GM23338 (cell line): Measurements from ENCODE around the gene CROCC2. TPM values are rescaled to one million over a fixed set of nuclear protein-coding genes. Genes with fewer than 3 reads are reported as not detected.

Experiments
- ATAC-seq: fragments of 200-7000 bp; cut with Tn5 transposase; 3 replicates; pipeline ENCODE4 v1.9.1; 2020
- DNase-seq: peaks from one replicate; pipeline ENCODE4 v3.0.0-alpha.2; 2015; ENCODE audit warnings: low spot score
- H2AFZ ChIP-seq: fragments of 200-600 bp; sonication (generic); 2 replicates; pipeline ENCODE4 v1.8.0; 2016; ENCODE audit warnings: antibody characterized with exemption, mild to moderate bottlenecking, moderate library complexity
- H3F3A ChIP-seq: fragments of 200-600 bp; sonication (generic); replicated peaks from 2 replicates; pipeline ENCODE4 v1.8.0; 2017; ENCODE audit warnings: antibody characterized with exemption, mixed run types, low read depth
- H3K27ac ChIP-seq: fragments of 200-600 bp; sonication (generic); 2 replicates; pipeline ENCODE4 v1.6.1; 2016; ENCODE audit warnings: low read depth
- H3K27me3 ChIP-seq: fragments of 200-600 bp; sonication (generic); 2 replicates; pipeline ENCODE4 v1.8.0; 2016; ENCODE audit warnings: mild to moderate bottlenecking, mixed run types, moderate library complexity; ENCODE audit not compliant: insufficient read depth
- H3K36me3 ChIP-seq: fragments of 200-600 bp; sonication (generic); 2 replicates; pipeline ENCODE4 v1.8.0; 2016; ENCODE audit warnings: mild to moderate bottlenecking; ENCODE audit not compliant: insufficient read depth
- H3K4me1 ChIP-seq: fragments of 200-600 bp; sonication (generic); 2 replicates; pipeline ENCODE4 v1.8.0; 2016; ENCODE audit warnings: mild to moderate bottlenecking, moderate library complexity; ENCODE audit not compliant: insufficient read depth
- H3K4me2 ChIP-seq: fragments of 200-600 bp; sonication (generic); 2 replicates; pipeline ENCODE4 v1.7.1; 2017; ENCODE audit warnings: mixed run types
- H3K4me3 ChIP-seq: fragments of 200-600 bp; sonication (generic); 2 replicates; pipeline ENCODE4 v1.6.1; 2016; ENCODE audit warnings: mixed run types
- H3K79me2 ChIP-seq: fragments of 200-600 bp; sonication (generic); replicated peaks from 2 replicates; pipeline ENCODE4 v1.8.0; 2017; ENCODE audit warnings: mild to moderate bottlenecking; ENCODE audit not compliant: insufficient read depth
- H3K9me2 ChIP-seq: fragments of 200-600 bp; sonication (generic); 2 replicates; pipeline ENCODE4 v1.8.0; 2017; ENCODE audit not compliant: insufficient read depth
- H4K20me1 ChIP-seq: fragments of 200-600 bp; sonication (generic); replicated peaks from 2 replicates; pipeline ENCODE4 v1.8.0; 2017; ENCODE audit warnings: mild to moderate bottlenecking; ENCODE audit not compliant: insufficient read depth
- H3K27ac Mint-ChIP-seq: 2 replicates; pipeline ENCODE4 v1.8.0; 2020; ENCODE audit warnings: inconsistent platforms, mild to moderate bottlenecking, moderate library complexity, mixed read lengths
- H3K27me3 Mint-ChIP-seq: 3 replicates; pipeline ENCODE4 v1.8.0; 2022; ENCODE audit warnings: low read depth, mild to moderate bottlenecking, moderate library complexity, mixed read lengths, inconsistent platforms; ENCODE audit not compliant: insufficient read depth, poor library complexity
- H3K36me3 Mint-ChIP-seq: 3 replicates; pipeline ENCODE4 v1.8.0; 2021; ENCODE audit warnings: low read depth, mild to moderate bottlenecking, inconsistent platforms, moderate library complexity, mixed read lengths
- H3K4me1 Mint-ChIP-seq: 3 replicates; pipeline ENCODE4 v1.8.0; 2020; ENCODE audit warnings: mild to moderate bottlenecking, inconsistent platforms, mixed read lengths
- H3K4me3 Mint-ChIP-seq: 3 replicates; pipeline ENCODE4 v1.8.0; 2021; ENCODE audit warnings: moderate library complexity, mild to moderate bottlenecking, inconsistent platforms, mixed read lengths
- H3K9me3 Mint-ChIP-seq: 3 replicates; pipeline ENCODE4 v1.8.0; 2020; ENCODE audit warnings: moderate library complexity, mild to moderate bottlenecking, inconsistent platforms, mixed read lengths
- CREB1 ChIP-seq: fragments of 250-450 bp; sonication (Bioruptor Pico); IDR thresholded peaks from 2 replicates; pipeline ENCODE4 v1.5.0; 2020; ENCODE audit warnings: low read depth, mild to moderate bottlenecking, moderate library complexity
- EZH2 ChIP-seq: fragments of 200-600 bp; sonication (generic); IDR thresholded peaks from one replicate; pipeline ENCODE4 v1.8.0; 2017; ENCODE audit warnings: antibody characterized with exemption, mild to moderate bottlenecking, low read depth; ENCODE audit not compliant: unreplicated experiment
- EZH2phosphoT487 ChIP-seq: fragments of 200-600 bp; sonication (generic); IDR thresholded peaks from one replicate; pipeline ENCODE4 v1.8.1; 2018; ENCODE audit warnings: antibody characterized with exemption; ENCODE audit not compliant: unreplicated experiment
- JUNB ChIP-seq: IDR thresholded peaks from one replicate; pipeline ENCODE4 v1.6.1; 2016; ENCODE audit warnings: antibody characterized with exemption; ENCODE audit not compliant: unreplicated experiment
- NANOG ChIP-seq: IDR thresholded peaks from 2 replicates; pipeline ENCODE4 v1.6.1; 2016; ENCODE audit warnings: antibody characterized with exemption, borderline replicate concordance
- POLR2AphosphoS5 ChIP-seq: IDR thresholded peaks from 2 replicates; pipeline ENCODE4 v1.6.1; 2016; ENCODE audit warnings: antibody characterized with exemption, low read depth
- STAT1 ChIP-seq: IDR thresholded peaks from one replicate; pipeline ENCODE4 v1.6.1; 2016; ENCODE audit warnings: antibody characterized with exemption; ENCODE audit not compliant: unreplicated experiment
- ZNF114 ChIP-seq: fragments of 250-450 bp; sonication (Bioruptor Pico); IDR thresholded peaks from 2 replicates; pipeline ENCODE4 v1.5.0; 2020; ENCODE audit warnings: mild to moderate bottlenecking, moderate library complexity
- ZNF331 ChIP-seq: fragments of 250-450 bp; sonication (Bioruptor Pico); IDR thresholded peaks from 2 replicates; pipeline ENCODE4 v1.5.0; 2020; ENCODE audit warnings: low read depth, mild to moderate bottlenecking, moderate library complexity
- ZNF462 ChIP-seq: fragments of 250-450 bp; sonication (Bioruptor Pico); IDR thresholded peaks from 2 replicates; pipeline ENCODE4 v1.5.0; 2020; ENCODE audit warnings: mild to moderate bottlenecking, moderate library complexity
- polyA plus RNA-seq: library from polyadenylated mRNA; unstranded; fragments of >200 nt; fragmentation: Nextera tagmentation; extraction: Ambion mirVana; gene quantifications from 2 replicates; pipeline ENCODE4 v1.2.1, GENCODE V29; 2016
- total RNA-seq: library from RNA; depleted of rRNA; stranded (reverse); fragments of >200 nt; shearing (Covaris generic); gene quantifications from 2 replicates; pipeline ENCODE4 v1.2.3, GENCODE V29; 2014
- TF ChIP-seq, protein P1 (sequence below): IDR thresholded peaks from one replicate; pipeline ENCODE4 v1.6.1; 2018; ENCODE audit warnings: antibody characterized with exemption; ENCODE audit not compliant: unreplicated experiment
- TF ChIP-seq, protein P2 (sequence below): IDR thresholded peaks from 2 replicates; pipeline ENCODE4 v1.6.1; 2016; ENCODE audit warnings: antibody characterized with exemption
- TF ChIP-seq, protein P3 (sequence below), 2 experiments: fragments of 200-600 bp in 1 of 2; sonication (generic) in 1 of 2; conservative IDR thresholded peaks; 2 replicates each; pipeline versions ENCODE4 v1.5.1 to v1.6.1; 2016 to 2017; ENCODE audit warnings: antibody characterized with exemption in 2 of 2, low read depth in 2 of 2, mild to moderate bottlenecking in 2 of 2, moderate library complexity in 1 of 2

CROCC2 gene
- total and polyA plus RNA-seq, 2 experiments from 2014 or later = not detected

- no peak for DNase-seq
- Histone ChIP-seq H3K36me3 (no peaks in the 10 kb centered on the region), H2AFZ (no peak overlapping the region), H3K4me3 (no peak overlapping the region), H4K20me1 (no peaks in the 10 kb centered on the region), H3F3A (no peaks in the 10 kb centered on the region), H3K9me2 (no peaks in the 10 kb centered on the region), H3K27ac (no peak overlapping the region), H3K4me2 (no peak overlapping the region), H3K4me1 (no peaks in the 10 kb centered on the region), H3K27me3 (no peaks in the 10 kb centered on the region), H3K79me2 (no peaks in the 10 kb centered on the region)
- H3K27me3 Mint-ChIP-seq = peaks cover 6% of the 10 kb centered on the region
- no peaks in the 10 kb centered on the region for H3K36me3 Mint-ChIP-seq
- no peak overlapping the region for H3K27ac Mint-ChIP-seq
- no peak for ATAC-seq
- TF ChIP-seq ZNF331 (CRISPR knock-in tag) = no peak
- no peak for TF ChIP-seq NANOG
- TF ChIP-seq POLR2AphosphoS5 = no peak
- TF ChIP-seq, protein P1, sequence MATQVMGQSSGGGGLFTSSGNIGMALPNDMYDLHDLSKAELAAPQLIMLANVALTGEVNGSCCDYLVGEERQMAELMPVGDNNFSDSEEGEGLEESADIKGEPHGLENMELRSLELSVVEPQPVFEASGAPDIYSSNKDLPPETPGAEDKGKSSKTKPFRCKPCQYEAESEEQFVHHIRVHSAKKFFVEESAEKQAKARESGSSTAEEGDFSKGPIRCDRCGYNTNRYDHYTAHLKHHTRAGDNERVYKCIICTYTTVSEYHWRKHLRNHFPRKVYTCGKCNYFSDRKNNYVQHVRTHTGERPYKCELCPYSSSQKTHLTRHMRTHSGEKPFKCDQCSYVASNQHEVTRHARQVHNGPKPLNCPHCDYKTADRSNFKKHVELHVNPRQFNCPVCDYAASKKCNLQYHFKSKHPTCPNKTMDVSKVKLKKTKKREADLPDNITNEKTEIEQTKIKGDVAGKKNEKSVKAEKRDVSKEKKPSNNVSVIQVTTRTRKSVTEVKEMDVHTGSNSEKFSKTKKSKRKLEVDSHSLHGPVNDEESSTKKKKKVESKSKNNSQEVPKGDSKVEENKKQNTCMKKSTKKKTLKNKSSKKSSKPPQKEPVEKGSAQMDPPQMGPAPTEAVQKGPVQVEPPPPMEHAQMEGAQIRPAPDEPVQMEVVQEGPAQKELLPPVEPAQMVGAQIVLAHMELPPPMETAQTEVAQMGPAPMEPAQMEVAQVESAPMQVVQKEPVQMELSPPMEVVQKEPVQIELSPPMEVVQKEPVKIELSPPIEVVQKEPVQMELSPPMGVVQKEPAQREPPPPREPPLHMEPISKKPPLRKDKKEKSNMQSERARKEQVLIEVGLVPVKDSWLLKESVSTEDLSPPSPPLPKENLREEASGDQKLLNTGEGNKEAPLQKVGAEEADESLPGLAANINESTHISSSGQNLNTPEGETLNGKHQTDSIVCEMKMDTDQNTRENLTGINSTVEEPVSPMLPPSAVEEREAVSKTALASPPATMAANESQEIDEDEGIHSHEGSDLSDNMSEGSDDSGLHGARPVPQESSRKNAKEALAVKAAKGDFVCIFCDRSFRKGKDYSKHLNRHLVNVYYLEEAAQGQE = no peak
- TF ChIP-seq ZNF114 (CRISPR knock-in tag) = no peak
- no peak for TF ChIP-seq JUNB
- no peak for TF ChIP-seq STAT1
- no peak for TF ChIP-seq EZH2phosphoT487
- no peak for TF ChIP-seq ZNF462
- no peak for TF ChIP-seq EZH2
- TF ChIP-seq, protein P2, sequence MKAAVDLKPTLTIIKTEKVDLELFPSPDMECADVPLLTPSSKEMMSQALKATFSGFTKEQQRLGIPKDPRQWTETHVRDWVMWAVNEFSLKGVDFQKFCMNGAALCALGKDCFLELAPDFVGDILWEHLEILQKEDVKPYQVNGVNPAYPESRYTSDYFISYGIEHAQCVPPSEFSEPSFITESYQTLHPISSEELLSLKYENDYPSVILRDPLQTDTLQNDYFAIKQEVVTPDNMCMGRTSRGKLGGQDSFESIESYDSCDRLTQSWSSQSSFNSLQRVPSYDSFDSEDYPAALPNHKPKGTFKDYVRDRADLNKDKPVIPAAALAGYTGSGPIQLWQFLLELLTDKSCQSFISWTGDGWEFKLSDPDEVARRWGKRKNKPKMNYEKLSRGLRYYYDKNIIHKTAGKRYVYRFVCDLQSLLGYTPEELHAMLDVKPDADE = no peak
- no peak for TF ChIP-seq CREB1
- TF ChIP-seq, protein P3, sequence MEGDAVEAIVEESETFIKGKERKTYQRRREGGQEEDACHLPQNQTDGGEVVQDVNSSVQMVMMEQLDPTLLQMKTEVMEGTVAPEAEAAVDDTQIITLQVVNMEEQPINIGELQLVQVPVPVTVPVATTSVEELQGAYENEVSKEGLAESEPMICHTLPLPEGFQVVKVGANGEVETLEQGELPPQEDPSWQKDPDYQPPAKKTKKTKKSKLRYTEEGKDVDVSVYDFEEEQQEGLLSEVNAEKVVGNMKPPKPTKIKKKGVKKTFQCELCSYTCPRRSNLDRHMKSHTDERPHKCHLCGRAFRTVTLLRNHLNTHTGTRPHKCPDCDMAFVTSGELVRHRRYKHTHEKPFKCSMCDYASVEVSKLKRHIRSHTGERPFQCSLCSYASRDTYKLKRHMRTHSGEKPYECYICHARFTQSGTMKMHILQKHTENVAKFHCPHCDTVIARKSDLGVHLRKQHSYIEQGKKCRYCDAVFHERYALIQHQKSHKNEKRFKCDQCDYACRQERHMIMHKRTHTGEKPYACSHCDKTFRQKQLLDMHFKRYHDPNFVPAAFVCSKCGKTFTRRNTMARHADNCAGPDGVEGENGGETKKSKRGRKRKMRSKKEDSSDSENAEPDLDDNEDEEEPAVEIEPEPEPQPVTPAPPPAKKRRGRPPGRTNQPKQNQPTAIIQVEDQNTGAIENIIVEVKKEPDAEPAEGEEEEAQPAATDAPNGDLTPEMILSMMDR (conservative IDR thresholded peaks at IDR 0.05; ENCODE audit: low read depth in 2 of 2) = no peak
- H3K9me3 Mint-ChIP-seq = no peaks in the 10 kb centered on the region; the same call in 2 of the 3 replicates
- no peak overlapping the region for H3K4me3 Mint-ChIP-seq
- no peaks in the 10 kb centered on the region; the same call in 2 of the 3 replicates for H3K4me1 Mint-ChIP-seq
Observed at GRCh38 chr2:240932724-240933047, 26.6 kb downstream of the CROCC2 start.
